Measurements from ENCODE around the gene GTF3C5. TPM values are rescaled to one million over a fixed set of nuclear protein-coding genes. Genes with fewer than 3 reads are reported as not detected.

Gene GTF3C5
- total and polyA plus RNA-seq, 2 experiments from 2014 or later = 52.5 to 66.0 TPM

DNA sequence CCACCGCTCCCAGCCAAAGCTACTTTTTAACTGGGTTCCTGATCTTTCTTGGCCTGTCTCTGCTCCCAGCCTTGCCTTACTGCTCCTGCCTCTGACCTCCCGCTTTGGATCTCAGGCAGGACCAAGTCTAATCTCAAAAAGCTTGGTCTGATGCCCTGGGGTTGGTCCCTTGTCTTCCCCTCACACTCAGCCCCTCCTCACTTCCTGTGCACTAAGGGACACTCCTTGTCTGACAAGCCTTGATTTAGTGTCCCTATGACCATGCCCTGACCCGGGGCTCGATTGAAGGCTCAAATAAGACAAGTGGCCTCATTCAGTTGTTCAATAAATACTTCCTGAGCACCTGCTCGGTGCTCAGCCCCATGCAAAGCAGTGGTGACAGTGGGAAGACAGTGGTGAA, 3.7 kb upstream of the GTF3C5 start:
- Histone ChIP-seq H3K4me3 (no peak overlapping the region), H3K9me2 (replicated peaks; ENCODE audit: insufficient read depth) (no peaks in the 10 kb centered on the region), H3K4me2 (no peak overlapping the region), H3K9me3 (ENCODE audit: low read depth) (no peaks in the 10 kb centered on the region), H3K27ac (no peak overlapping the region), H3K79me2 (peaks cover 18% of the 10 kb centered on the region), H3K36me3 (replicated peaks; ENCODE audit: insufficient read depth, low read depth) (no peaks in the 10 kb centered on the region), H3K27me3 (no peaks in the 10 kb centered on the region), H3K4me1 (ENCODE audit: insufficient read depth) (peaks cover 12% of the 10 kb centered on the region), H4K20me1 (ENCODE audit: insufficient read depth, poor library complexity, severe bottlenecking) (no peaks in the 10 kb centered on the region), H2AFZ (no peak overlapping the region)
- 67% methylated on average over 5 of the region's 5 CpGs for WGBS (ENCODE audit: low lambda C conversion rate, missing lambda C conversion rate)
- TF ChIP-seq EZH2phosphoT487 (IDR thresholded peaks at IDR 0.05; ENCODE audit: low read depth, severe bottlenecking, unreplicated experiment) (no peak), EZH2 (IDR thresholded peaks at IDR 0.05; ENCODE audit: borderline replicate concordance) (no peak)
- TF ChIP-seq, protein P1, sequence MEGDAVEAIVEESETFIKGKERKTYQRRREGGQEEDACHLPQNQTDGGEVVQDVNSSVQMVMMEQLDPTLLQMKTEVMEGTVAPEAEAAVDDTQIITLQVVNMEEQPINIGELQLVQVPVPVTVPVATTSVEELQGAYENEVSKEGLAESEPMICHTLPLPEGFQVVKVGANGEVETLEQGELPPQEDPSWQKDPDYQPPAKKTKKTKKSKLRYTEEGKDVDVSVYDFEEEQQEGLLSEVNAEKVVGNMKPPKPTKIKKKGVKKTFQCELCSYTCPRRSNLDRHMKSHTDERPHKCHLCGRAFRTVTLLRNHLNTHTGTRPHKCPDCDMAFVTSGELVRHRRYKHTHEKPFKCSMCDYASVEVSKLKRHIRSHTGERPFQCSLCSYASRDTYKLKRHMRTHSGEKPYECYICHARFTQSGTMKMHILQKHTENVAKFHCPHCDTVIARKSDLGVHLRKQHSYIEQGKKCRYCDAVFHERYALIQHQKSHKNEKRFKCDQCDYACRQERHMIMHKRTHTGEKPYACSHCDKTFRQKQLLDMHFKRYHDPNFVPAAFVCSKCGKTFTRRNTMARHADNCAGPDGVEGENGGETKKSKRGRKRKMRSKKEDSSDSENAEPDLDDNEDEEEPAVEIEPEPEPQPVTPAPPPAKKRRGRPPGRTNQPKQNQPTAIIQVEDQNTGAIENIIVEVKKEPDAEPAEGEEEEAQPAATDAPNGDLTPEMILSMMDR (IDR thresholded peaks at IDR 0.05; ENCODE audit: poor library complexity) = no peak
- DNase-seq (ENCODE audit: low spot score) = no peak

DNA sequence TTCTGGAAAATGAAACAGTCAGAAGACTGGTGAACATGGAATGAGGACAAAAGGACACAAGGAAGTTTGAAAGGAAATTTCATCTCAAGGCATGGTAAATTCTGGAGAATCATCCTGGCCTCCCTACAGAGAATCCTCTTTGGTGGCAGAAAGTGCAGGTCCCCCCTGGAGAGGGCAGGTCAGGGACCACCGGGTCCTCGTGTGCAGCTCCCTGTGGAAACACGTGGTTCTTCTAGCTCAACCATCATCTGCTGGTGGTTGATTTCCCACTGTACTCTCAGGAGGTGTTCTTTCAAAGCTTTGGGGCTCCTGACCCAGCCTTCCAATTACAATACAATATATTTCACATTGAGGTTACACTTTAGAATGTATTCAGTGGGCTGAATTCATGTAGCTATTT, 2.6 kb upstream of the GTF3C5 start:
- H3K36me3 ChIP-seq (replicated peaks; ENCODE audit: insufficient read depth, low read depth) = no peaks in the 10 kb centered on the region
- H2AFZ ChIP-seq = no peak overlapping the region
- TF ChIP-seq, protein P1 (IDR thresholded peaks at IDR 0.05; ENCODE audit: poor library complexity) = no peak
- TF ChIP-seq EZH2phosphoT487 (IDR thresholded peaks at IDR 0.05; ENCODE audit: low read depth, severe bottlenecking, unreplicated experiment) (no peak), EZH2 (IDR thresholded peaks at IDR 0.05; ENCODE audit: borderline replicate concordance) (no peak)
- H3K79me2 ChIP-seq = peaks cover 29% of the 10 kb centered on the region
- DNase-seq (ENCODE audit: low spot score) = no peak
- H3K27ac ChIP-seq = no peak overlapping the region
- H3K4me3 ChIP-seq = no peak overlapping the region
- H3K27me3 ChIP-seq = no peaks in the 10 kb centered on the region
- H4K20me1 ChIP-seq (ENCODE audit: insufficient read depth, poor library complexity, severe bottlenecking) = no peaks in the 10 kb centered on the region
- H3K4me1 ChIP-seq (ENCODE audit: insufficient read depth) = peaks cover 19% of the 10 kb centered on the region
- WGBS (ENCODE audit: low lambda C conversion rate, missing lambda C conversion rate) = 86% methylated on average over 3 of the region's 3 CpGs
- H3K9me3 ChIP-seq (ENCODE audit: low read depth) = no peaks in the 10 kb centered on the region
- H3K4me2 ChIP-seq = no peak overlapping the region
- no peaks in the 10 kb centered on the region for H3K9me2 ChIP-seq (replicated peaks; ENCODE audit: insufficient read depth)

DNA sequence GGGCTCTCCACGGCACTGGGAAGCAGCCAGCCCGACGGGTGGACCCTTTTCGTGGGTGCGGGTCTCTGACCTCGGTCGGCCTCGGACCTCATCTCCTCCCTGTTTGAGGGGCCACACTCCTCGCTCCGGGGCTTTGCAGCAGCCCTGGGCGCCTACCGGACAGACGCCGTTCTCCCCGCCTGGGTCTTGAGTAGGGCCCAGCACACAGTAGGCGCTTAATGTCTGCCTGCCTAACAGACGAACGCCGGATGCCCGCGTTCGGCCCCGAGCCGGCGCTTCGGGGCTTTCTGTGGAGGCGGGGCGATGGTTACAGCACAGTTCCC, 842 bp upstream of the GTF3C5 start:
- DNase-seq (ENCODE audit: low spot score) = no peak
- H3K4me1 ChIP-seq (ENCODE audit: insufficient read depth) = peaks cover 19% of the 10 kb centered on the region
- no peaks in the 10 kb centered on the region for H3K9me2 ChIP-seq (replicated peaks; ENCODE audit: insufficient read depth)
- peak overlapping the region; percentile 20 for H3K4me3 ChIP-seq
- H3K27me3 ChIP-seq = no peaks in the 10 kb centered on the region
- peak overlapping the region; percentile 23 for H2AFZ ChIP-seq
- peak overlapping the region; percentile 72 for H3K27ac ChIP-seq
- H3K36me3 ChIP-seq (replicated peaks; ENCODE audit: insufficient read depth, low read depth) = no peaks in the 10 kb centered on the region
- WGBS (ENCODE audit: low lambda C conversion rate, missing lambda C conversion rate) = 3% methylated on average over 28 of the region's 28 CpGs
- H3K79me2 ChIP-seq = peaks cover 46% of the 10 kb centered on the region
- peak overlapping the region; percentile 90 for H3K4me2 ChIP-seq
- H4K20me1 ChIP-seq (ENCODE audit: insufficient read depth, poor library complexity, severe bottlenecking) = no peaks in the 10 kb centered on the region
- H3K9me3 ChIP-seq (ENCODE audit: low read depth) = no peaks in the 10 kb centered on the region
- TF ChIP-seq EZH2phosphoT487 (IDR thresholded peaks at IDR 0.05; ENCODE audit: low read depth, severe bottlenecking, unreplicated experiment) (no peak), EZH2 (IDR thresholded peaks at IDR 0.05; ENCODE audit: borderline replicate concordance) (no peak)
- TF ChIP-seq, protein P1 (IDR thresholded peaks at IDR 0.05; ENCODE audit: poor library complexity) = no peak

DNA sequence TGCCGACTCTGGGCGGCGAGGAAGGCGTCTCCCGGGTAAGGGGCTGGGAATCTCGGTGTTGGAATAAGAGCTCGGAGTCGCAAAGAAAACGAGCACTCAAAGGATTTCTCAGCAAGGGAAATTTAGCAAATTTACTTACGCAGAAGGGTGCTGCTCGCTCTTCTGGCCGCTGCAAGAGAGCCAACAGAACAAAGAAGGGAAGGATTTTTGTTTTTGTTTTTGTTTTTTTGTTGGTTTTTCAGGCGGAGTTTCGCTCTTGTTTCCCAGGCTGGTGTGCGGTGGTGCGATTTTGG, 279 bp downstream of the GTF3C5 start:
- 2% methylated on average over 16 of the region's 16 CpGs for WGBS (ENCODE audit: low lambda C conversion rate, missing lambda C conversion rate)
- H3K79me2 ChIP-seq = peaks cover 57% of the 10 kb centered on the region
- H3K4me3 ChIP-seq = peak overlapping the region; percentile 89
- H3K27ac ChIP-seq = peak overlapping the region; percentile 87
- DNase-seq (ENCODE audit: low spot score) = no peak
- TF ChIP-seq EZH2 (IDR thresholded peaks at IDR 0.05; ENCODE audit: borderline replicate concordance) (no peak), EZH2phosphoT487 (IDR thresholded peaks at IDR 0.05; ENCODE audit: low read depth, severe bottlenecking, unreplicated experiment) (no peak)
- no peaks in the 10 kb centered on the region for H3K36me3 ChIP-seq (replicated peaks; ENCODE audit: insufficient read depth, low read depth)
- no peaks in the 10 kb centered on the region for H3K9me3 ChIP-seq (ENCODE audit: low read depth)
- H3K4me1 ChIP-seq (ENCODE audit: insufficient read depth) = peaks cover 19% of the 10 kb centered on the region
- peak overlapping the region; percentile 94 for H3K4me2 ChIP-seq
- H3K27me3 ChIP-seq = no peaks in the 10 kb centered on the region
- no peaks in the 10 kb centered on the region for H3K9me2 ChIP-seq (replicated peaks; ENCODE audit: insufficient read depth)
- peaks cover 9% of the 10 kb centered on the region for H4K20me1 ChIP-seq (ENCODE audit: insufficient read depth, poor library complexity, severe bottlenecking)
- H2AFZ ChIP-seq = peak overlapping the region; percentile 52

Data from hepatocyte (in vitro differentiated cells).